ENCODE results near the gene THRA. TPM values are rescaled to one million over a fixed set of nuclear protein-coding genes. Genes with fewer than 3 reads are reported as not detected.
"Not testable (repeated sequence)": the region's sequence is repeated elsewhere in the genome, so short reads cannot be mapped to it uniquely, and the experiment has no call there.

THRA gene
- total RNA-seq, 1 donor from 2014 or later = 30.8 TPM

GRCh38 chr17:40129498-40129897 lies 66.7 kb downstream of the THRA start:
- peaks cover 38 to 66% (median 62%) of the 10 kb centered on the region in 3 donors for H3K36me3 ChIP-seq (ENCODE audit: control insufficient read depth in 3 of 3, insufficient read depth in 3 of 3, low read length in 3 of 3)
- no peaks in the 10 kb centered on the region for H3K9me3 ChIP-seq (ENCODE audit: control insufficient read depth in 3 of 3, low read length in 3 of 3)
- H3K4me3 ChIP-seq (ENCODE audit: low read length in 3 of 3) = no peak overlapping the region
- peaks cover 2 to 8% (median 4%) of the 10 kb centered on the region in 3 donors for H3K4me1 ChIP-seq (ENCODE audit: control insufficient read depth in 3 of 3, insufficient read depth in 3 of 3, low read length in 3 of 3)
- H3K9ac ChIP-seq (ENCODE audit: low read depth in 1 of 3, low read length in 3 of 3) = no peak overlapping the region
- H3K27ac ChIP-seq (ENCODE audit: low read depth, low read length) = no peak overlapping the region
- no peaks in the 10 kb centered on the region for H3K27me3 ChIP-seq (ENCODE audit: control insufficient read depth in 3 of 3, insufficient read depth in 3 of 3, low read length in 3 of 3)

- Histone ChIP-seq H3K27me3 (ENCODE audit: control insufficient read depth in 3 of 3, insufficient read depth in 3 of 3, low read length in 3 of 3) (no peaks in the 10 kb centered on the region), H3K4me1 (ENCODE audit: control insufficient read depth in 3 of 3, insufficient read depth in 3 of 3, low read length in 3 of 3) (no peaks in the 10 kb centered on the region), H3K9me3 (ENCODE audit: control insufficient read depth in 3 of 3, low read length in 3 of 3) (no peaks in the 10 kb centered on the region), H3K4me3 (ENCODE audit: low read length in 3 of 3) (no peak overlapping the region), H3K9ac (ENCODE audit: low read depth in 1 of 3, low read length in 3 of 3) (peak overlapping the region in 1 of 3 donors; percentile 2), H3K27ac (ENCODE audit: low read depth, low read length) (no peak overlapping the region), H3K36me3 (ENCODE audit: control insufficient read depth in 3 of 3, insufficient read depth in 3 of 3, low read length in 3 of 3) (peaks cover 45 to 72% (median 71%) of the 10 kb centered on the region in 3 donors)
Observed at GRCh38 chr17:40130352-40131042, 67.7 kb downstream of the THRA start.

GRCh38 chr17:40134184-40134583 lies 71.4 kb downstream of the THRA start:
- Histone ChIP-seq H3K4me3 (ENCODE audit: low read length in 3 of 3) (no peak overlapping the region), H3K9ac (ENCODE audit: low read depth in 1 of 3, low read length in 3 of 3) (no peak overlapping the region), H3K27ac (ENCODE audit: low read depth, low read length) (no peak overlapping the region), H3K9me3 (ENCODE audit: control insufficient read depth in 3 of 3, low read length in 3 of 3) (no peaks in the 10 kb centered on the region), H3K27me3 (ENCODE audit: control insufficient read depth in 3 of 3, insufficient read depth in 3 of 3, low read length in 3 of 3) (no peaks in the 10 kb centered on the region), H3K36me3 (ENCODE audit: control insufficient read depth in 3 of 3, insufficient read depth in 3 of 3, low read length in 3 of 3) (peaks cover 39 to 63% (median 60%) of the 10 kb centered on the region in 3 donors), H3K4me1 (ENCODE audit: control insufficient read depth in 3 of 3, insufficient read depth in 3 of 3, low read length in 3 of 3) (peaks cover 1 to 3% (median 2%) of the 10 kb centered on the region in 3 donors)

- H3K4me3 ChIP-seq (ENCODE audit: low read length in 3 of 3) = no peak overlapping the region
- no peak overlapping the region for H3K9ac ChIP-seq (ENCODE audit: low read depth in 1 of 3, low read length in 3 of 3)
- peaks cover 32 to 47% (median 46%) of the 10 kb centered on the region in 3 donors for H3K36me3 ChIP-seq (ENCODE audit: control insufficient read depth in 3 of 3, insufficient read depth in 3 of 3, low read length in 3 of 3)
- no peaks in the 10 kb centered on the region for H3K27me3 ChIP-seq (ENCODE audit: control insufficient read depth in 3 of 3, insufficient read depth in 3 of 3, low read length in 3 of 3)
- peaks cover 7 to 11% (median 7%) of the 10 kb centered on the region in 3 donors for H3K4me1 ChIP-seq (ENCODE audit: control insufficient read depth in 3 of 3, insufficient read depth in 3 of 3, low read length in 3 of 3)
- H3K27ac ChIP-seq (ENCODE audit: low read depth, low read length) = no peak overlapping the region
- no peaks in the 10 kb centered on the region for H3K9me3 ChIP-seq (ENCODE audit: control insufficient read depth in 3 of 3, low read length in 3 of 3)
Observed at GRCh38 chr17:40135817-40136216, 73.1 kb downstream of the THRA start.

DNA sequence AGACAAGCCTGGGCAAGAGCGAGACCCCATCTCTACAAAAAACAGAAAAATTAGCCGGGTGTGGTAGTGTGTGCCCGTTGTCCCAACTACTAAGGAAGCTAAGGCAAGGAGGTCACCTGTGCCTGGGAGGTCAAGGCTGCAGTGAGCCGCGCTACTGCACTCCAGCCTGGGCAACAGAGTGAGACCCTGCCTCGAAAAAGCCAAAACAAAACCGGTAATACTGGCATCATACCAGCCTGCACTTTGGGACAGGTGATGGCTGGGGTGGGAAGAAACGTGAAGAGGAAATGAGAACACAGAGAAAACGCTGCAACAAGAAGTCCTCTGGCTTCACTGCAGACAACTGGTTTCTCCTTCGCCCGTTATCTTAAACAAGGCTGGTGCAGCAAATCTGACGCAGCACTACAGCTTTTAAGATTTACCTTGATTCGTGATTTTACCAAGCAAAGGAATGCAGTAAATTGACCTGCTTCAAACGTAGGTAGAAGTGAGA lies 76.8 kb downstream of the THRA start:
- no peaks in the 10 kb centered on the region for H3K9me3 ChIP-seq (ENCODE audit: control insufficient read depth in 3 of 3, low read length in 3 of 3)
- peak overlapping the region; percentile 85 to 97 (median 94) for H3K9ac ChIP-seq (ENCODE audit: low read depth in 1 of 3, low read length in 3 of 3)
- peak overlapping the region; percentile 93 for H3K27ac ChIP-seq (ENCODE audit: low read depth, low read length)
- peak overlapping the region; percentile 79 to 92 (median 81) for H3K4me3 ChIP-seq (ENCODE audit: low read length in 3 of 3)
- H3K27me3 ChIP-seq (ENCODE audit: control insufficient read depth in 3 of 3, insufficient read depth in 3 of 3, low read length in 3 of 3) = no peaks in the 10 kb centered on the region
- peaks cover 17 to 27% (median 22%) of the 10 kb centered on the region in 3 donors for H3K4me1 ChIP-seq (ENCODE audit: control insufficient read depth in 3 of 3, insufficient read depth in 3 of 3, low read length in 3 of 3)
- H3K36me3 ChIP-seq (ENCODE audit: control insufficient read depth in 3 of 3, insufficient read depth in 3 of 3, low read length in 3 of 3) = peaks cover 21 to 32% (median 27%) of the 10 kb centered on the region in 3 donors

- not testable (repeated sequence) for H3K27me3 ChIP-seq (ENCODE audit: control insufficient read depth in 3 of 3, insufficient read depth in 3 of 3, low read length in 3 of 3); H3K9me3 ChIP-seq (ENCODE audit: control insufficient read depth in 3 of 3, low read length in 3 of 3); H3K4me3 ChIP-seq (ENCODE audit: low read length in 3 of 3); H3K9ac ChIP-seq (ENCODE audit: low read depth in 1 of 3, low read length in 3 of 3); H3K27ac ChIP-seq (ENCODE audit: low read depth, low read length)
- H3K4me1 ChIP-seq (ENCODE audit: control insufficient read depth in 3 of 3, insufficient read depth in 3 of 3, low read length in 3 of 3) = peaks cover 17 to 36% (median 24%) of the 10 kb centered on the region in 3 donors
- H3K36me3 ChIP-seq (ENCODE audit: control insufficient read depth in 3 of 3, insufficient read depth in 3 of 3, low read length in 3 of 3) = peaks cover 11 to 33% (median 18%) of the 10 kb centered on the region in 3 donors
Observed at GRCh38 chr17:40143166-40143565, 80.4 kb downstream of the THRA start.

Small RNA genes lying within 50 kb of the gene (small RNA-seq; reads per million reads assigned to genes)
- gene SNORD124 = 658 reads per million, percentile 98 among the genes with 10 or more reads in this experiment

Other genes starting within 250 kb of the THRA start
- gene IKZF3, start 198.7 kb upstream of the THRA start, total RNA-seq = 0.52 TPM
- gene ZPBP2, start 194.8 kb upstream of the THRA start, total RNA-seq = not detected
- 8.9 TPM for gene GSDMB, start 144.3 kb upstream of the THRA start, total RNA-seq
- gene ORMDL3, start 135.4 kb upstream of the THRA start, total RNA-seq = 37.1 TPM
- not detected for gene LRRC3C, start 135.2 kb upstream of the THRA start, total RNA-seq
- gene GSDMA, start 100.0 kb upstream of the THRA start, total RNA-seq = not detected
- 56.4 TPM for gene PSMD3, start 82.2 kb upstream of the THRA start, total RNA-seq
- 0.52 TPM for gene CSF3, start 47.5 kb upstream of the THRA start, total RNA-seq
- gene MED24, start 8.6 kb upstream of the THRA start, total RNA-seq = 25.6 TPM
- gene NR1D1, start 37.6 kb downstream of the THRA start, total RNA-seq = 1.0 TPM
- gene MSL1, start 59.0 kb downstream of the THRA start, total RNA-seq = 53.8 TPM
- 21.4 TPM for gene CASC3, start 77.6 kb downstream of the THRA start, total RNA-seq
- gene RAPGEFL1, start 114.5 kb downstream of the THRA start, total RNA-seq = 1.0 TPM
- gene WIPF2, start 156.3 kb downstream of the THRA start, total RNA-seq = 5.7 TPM
- gene CDC6, start 224.9 kb downstream of the THRA start, total RNA-seq = 4.2 TPM
- gene RARA, start 246.2 kb downstream of the THRA start, total RNA-seq = 17.2 TPM

All from skeletal muscle tissue (tissue), 5 donors.